Stimulated activated CD4-positive, alpha-beta T cell treated with anti-CD3 and anti-CD28 coated beads, Interleukin-1b, Interleukin-23, amount 100 ng/mL, for 1 hour (primary cell): ENCODE results near the gene CCNY.

Experiments used
- DNase-seq, 2 donors: peaks; one replicate each; pipeline ENCODE4 v3.0.0-alpha.2; 2020; ENCODE audit warnings: low read depth in 2 of 2

The CCNY gene

DNA sequence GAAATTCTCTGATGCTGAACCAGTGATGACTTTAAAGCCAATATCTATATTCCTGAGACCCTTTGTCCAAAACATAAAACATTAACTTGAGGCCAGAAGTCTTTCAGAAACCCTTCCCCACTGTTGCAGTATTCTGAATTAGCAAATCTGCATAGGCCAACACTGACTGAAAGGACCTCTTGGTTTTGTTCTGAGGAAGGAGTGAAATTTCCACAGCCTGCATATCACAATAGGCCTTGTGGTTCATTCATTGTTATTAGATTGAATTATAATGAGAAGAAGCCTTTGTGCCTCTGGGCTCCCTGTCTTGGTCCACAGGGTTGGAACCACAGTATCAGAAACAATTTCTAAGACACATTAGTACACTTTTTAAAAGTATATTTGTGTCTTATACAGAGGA, 90.3 kb downstream of the CCNY start:
- DNase-seq, result no peak

DNA sequence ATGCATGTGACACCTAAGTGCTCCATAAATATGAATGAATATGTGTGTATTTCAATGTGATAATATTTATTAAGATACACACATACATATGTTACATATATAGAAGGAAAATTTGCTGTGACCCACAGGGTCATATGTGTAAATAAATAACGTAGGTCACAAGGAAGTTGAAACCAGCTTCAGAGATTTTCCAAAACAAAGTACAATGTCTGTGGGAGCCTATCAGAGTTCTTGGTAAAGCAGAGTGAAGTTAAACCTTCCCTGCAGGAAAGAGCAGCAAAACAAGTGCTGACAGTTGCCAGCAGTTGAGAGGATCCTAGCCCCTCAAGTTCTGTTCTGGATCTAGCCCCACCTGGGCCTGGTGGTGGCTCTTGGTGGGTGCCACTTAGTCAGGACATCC, 91.2 kb downstream of the CCNY start:
- DNase-seq, result no peak

- DNase-seq, result no peak
These were observed 92.2 kb downstream of the CCNY start for GRCh38 chr10:35428521-35428920.

- DNase-seq, result no peak
These were observed 96.6 kb downstream of the CCNY start for GRCh38 chr10:35432781-35433338.

DNA sequence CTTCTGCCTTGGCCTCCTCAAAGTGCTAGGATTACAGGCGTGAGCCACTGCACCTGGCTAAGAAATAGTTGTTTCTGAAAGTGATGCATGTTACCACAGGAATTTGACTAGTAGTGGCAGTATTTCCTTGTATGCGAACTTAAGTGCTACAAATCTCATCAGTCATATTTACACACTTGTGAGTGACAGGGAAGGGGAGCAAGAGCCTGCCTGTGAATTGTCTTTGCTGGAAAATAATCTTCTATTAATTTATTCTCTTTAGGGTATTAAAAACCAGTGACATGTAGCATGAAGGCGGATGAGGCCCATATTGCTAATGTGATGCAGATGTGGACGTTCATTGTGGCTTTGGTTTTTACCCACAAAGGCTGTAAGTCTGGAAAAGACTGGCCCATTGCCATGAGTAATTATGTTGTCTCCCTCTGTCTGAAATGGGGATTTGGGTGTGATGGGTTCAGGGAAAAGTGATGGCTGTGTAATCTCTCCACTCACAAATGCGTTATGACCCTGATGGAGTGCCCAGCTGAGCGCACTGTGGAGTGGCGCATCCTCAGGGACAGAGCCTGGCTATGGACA, 97.6 kb downstream of the CCNY start:
- DNase-seq, result no peak

- DNase-seq, result no peak
These were observed 98.2 kb downstream of the CCNY start for GRCh38 chr10:35434533-35434932.

DNA sequence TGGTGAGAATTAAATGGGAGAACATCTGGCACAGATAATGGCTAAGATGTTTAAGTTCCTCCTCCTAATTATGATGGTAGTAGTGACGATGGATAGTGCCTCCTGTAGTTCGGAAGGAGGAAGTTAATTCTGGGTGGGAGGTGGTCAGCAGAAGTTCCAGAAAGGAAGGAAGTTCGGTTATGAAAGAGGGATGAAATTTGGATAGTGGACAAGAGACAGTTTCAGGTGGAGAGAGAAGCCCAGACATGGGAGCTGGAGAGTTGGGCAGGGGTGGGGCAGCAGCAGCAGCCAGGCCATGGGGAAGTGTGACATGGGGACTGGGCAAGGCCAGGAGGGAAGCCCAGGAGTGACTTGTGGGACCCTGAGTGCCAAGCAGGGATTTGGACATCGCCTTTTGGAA, 99.5 kb downstream of the CCNY start:
- no peak for DNase-seq

- no peak for DNase-seq
These were observed 101.5 kb downstream of the CCNY start for GRCh38 chr10:35437829-35438228.

GRCh38 chr10:35438718-35439571, 102.6 kb downstream of the CCNY start:
- no peak for DNase-seq

- no peak for DNase-seq
These were observed 103.7 kb downstream of the CCNY start for GRCh38 chr10:35440016-35440415.

- DNase-seq, result no peak
These were observed 105.7 kb downstream of the CCNY start for GRCh38 chr10:35442028-35442427.

GRCh38 chr10:35442592-35442991, 106.3 kb downstream of the CCNY start:
- DNase-seq, result no peak

GRCh38 chr10:35443858-35444257, 107.5 kb downstream of the CCNY start:
- DNase-seq, result no peak

DNA sequence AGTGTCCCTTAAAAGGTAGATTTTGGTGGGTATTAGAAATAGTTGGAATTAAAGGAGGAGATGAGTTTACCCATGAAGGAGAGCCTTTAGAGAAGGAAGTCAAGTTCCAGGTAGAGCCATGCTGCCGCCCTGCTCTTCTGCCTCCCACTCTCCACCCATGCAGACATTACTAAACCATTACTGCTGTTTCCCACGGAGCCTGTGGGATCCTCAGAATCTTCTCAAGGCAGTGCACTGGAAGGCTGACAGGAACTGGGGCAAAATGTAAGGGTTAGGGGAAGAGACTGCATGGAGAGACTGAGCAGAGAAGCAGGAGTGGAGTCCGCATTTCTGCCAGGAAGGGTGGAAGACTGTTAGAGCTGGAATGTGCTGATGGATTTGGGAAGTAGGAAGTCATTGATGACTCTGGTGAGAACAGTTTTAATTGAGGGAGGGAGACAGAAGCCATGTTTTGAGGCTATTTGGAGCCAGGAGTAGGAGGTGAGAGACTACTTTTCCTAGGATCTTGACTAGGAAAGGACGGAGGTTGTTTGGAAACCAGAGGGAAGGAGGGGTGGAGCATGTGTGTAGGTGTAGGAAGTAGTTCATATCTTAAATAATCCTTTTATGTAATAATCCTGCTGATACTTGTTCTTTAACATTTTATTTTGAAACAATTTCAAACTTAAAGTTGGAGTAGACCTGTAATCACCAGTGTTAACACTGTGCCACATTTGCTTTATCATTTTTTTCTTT, 109.0 kb downstream of the CCNY start:
- no peak for DNase-seq

DNA sequence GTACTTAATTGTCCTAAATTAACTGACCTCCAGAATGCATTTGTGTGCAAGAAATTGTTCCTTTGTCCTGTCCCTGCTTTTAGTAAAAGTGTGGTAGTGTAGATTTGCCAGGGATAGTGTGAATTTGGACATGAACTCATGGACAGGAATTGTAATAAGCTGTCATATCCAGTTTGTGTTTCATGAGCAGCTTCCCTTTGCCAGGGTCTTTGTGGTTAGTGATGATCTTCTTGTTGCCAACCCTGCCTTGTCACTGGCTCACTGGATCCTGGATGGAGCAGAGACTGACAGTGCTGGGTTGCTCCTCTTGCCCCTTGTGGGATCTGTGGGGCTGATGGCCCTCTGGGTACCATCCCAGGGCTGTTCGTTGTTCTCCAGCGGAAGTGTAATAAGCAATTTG, 110.1 kb downstream of the CCNY start:
- DNase-seq, result no peak

DNA sequence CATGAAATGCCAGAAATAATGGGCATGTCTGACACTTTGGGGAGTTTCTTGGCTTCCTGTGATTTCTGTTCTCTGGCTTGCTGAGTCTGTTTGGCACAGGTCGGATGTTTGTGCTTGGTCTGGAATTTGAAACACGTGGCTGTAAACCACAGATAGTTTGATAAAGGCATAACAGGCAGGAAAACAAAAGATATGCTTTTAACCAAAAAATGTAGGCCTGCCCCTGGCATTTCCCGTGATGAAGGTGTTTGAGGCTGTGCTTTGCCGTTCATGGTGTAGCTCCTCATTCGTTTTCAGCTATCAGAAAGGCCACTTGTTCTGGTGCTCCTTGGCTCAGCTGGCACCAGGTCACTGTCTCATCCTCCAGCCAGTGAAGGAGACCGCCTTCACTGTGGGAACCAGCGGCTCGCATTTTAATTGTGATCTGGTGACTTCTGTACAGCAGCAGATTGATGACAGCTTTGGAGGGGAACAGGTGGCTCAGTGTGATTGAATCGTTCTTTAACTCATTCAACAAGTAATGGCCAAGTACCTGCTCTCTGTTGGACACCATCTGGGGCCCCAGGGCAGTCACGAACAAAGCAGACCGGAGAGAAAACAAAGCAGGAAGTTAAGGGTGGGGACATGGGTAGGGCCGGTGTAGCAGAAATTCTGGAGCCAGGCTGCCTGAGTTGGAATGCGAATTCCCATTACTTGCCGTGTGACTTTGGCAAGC, 111.5 kb downstream of the CCNY start:
- no peak for DNase-seq

DNA sequence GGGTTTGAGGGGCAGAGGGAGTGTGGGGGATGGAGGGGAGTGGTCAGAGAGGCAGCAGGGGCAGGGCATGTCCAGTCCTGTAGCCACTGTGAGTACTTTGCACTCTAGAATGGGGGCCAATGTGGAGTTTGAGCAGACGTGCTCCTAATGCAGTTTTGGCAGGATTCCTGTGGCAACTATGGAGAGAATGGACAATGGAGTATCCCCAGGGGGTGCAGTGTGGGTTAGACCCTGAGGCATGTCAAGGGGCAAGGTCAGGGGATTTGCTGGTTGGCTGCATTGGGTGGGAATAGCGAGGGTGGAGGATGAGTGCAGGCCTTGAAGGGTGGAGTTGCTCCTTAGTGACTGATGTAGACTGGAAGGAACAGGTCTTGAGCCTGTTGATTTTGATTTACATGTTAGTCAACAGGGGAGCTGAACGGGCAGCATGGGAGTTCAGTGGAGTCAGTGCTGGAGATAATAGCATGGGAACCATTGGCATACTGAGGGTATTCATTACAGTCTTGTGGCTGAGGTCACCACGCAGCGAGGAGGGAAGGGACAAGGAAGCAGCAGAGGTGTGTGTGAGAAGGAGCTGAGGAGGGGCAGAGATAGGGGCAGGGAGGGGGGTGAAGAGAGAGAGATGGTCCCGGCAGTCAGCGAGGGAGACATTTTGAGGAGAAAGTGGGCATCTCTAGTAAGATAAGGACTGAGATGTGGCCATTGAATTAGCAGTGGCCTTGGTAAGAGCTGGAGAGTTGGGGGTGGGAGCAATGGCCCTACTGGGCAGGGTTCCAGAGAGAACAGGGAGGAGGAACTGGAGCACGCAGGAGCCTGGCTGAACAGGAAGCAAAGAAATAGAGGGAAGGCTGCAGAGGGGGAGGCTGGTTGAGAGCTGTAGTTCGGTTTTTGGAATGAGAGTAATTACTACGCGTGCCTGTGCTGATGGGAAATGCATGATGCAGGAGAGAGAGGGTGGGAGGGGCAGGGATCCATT, 112.7 kb downstream of the CCNY start:
- DNase-seq, result no peak

GRCh38 chr10:35449944-35450343, 113.6 kb downstream of the CCNY start:
- DNase-seq, result no peak

DNA sequence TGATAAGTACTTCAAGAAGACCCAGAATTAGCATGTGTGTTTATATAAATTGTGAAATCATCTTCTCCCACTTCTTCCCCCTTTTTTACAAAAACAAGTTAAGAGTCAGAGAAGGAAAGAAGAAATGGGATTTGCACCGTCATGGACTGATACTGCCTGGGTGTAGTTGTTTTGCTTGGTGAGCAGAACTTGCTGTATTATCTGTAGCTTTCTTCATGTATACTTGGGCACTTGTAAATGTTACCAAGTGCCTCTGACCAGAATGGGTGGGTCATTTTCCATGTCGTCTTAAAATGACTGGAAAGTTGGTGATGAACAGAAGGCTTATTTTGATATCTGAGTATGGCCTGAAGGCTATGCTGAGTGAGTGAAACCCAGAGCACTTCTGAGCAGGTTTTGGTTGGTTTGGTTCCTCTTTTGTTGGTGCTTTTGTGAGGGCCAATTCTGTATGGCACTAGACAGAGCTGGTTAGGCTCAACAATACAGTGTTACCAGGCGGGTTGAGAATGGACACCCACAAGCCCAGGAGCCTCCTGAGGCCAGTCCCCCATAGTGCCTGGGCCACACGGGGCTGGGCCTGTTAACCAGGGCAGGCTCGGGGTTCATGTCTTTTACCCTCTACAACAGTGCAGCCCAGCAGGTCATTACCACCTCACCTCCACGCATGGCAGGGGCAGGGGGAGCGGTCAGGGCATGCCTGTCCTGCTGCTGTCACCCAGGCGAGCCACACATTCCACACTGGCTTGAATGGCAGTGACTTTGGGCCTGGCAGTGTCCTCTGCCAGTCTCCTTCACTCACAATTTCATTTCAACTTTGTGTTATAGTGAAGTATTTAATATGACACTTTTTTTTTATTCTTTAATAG, 115.1 kb downstream of the CCNY start:
- no peak for DNase-seq

DNA sequence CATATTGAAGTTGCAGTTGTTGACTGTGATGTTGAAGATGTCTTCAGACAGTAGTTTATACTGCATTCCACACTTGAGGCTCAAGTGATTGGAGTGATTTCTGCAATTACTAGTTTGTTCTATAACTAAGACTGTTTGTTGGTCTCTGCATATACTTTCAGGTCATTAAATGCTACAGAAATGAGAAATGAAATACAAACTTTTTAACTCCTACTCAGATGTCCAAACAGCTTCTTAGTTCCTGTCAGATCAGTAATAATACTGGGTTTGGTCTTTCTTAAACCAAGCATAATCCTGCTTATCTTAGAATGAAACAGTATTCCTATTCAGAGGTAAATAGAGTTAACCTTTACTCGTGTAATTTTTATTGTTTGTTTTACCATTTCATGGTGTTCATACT, 115.9 kb downstream of the CCNY start:
- DNase-seq, result no peak
